DMS153 treated with DMSO at 0.1 percent for 48 hours (cell line): ENCODE results near the gene C21orf58.

Source experiments
- DNase-seq: peaks from one replicate; lab custom pipeline; 2025; ENCODE audit not compliant: unreplicated experiment; lab: John Stamatoyannopoulos, UW

The C21orf58 gene

GRCh38 chr21:46264690-46265144 lies 59.0 kb downstream of the C21orf58 start:
- no peak for DNase-seq

GRCh38 chr21:46264046-46264689 lies 59.5 kb downstream of the C21orf58 start:
- no peak for DNase-seq

GRCh38 chr21:46256501-46256994 lies 67.1 kb downstream of the C21orf58 start:
- no peak for DNase-seq

- DNase-seq, result no peak
These were observed 67.8 kb downstream of the C21orf58 start for GRCh38 chr21:46255758-46256337.

- DNase-seq, result no peak
These were observed 68.5 kb downstream of the C21orf58 start for GRCh38 chr21:46255166-46255565.

- no peak for DNase-seq
These were observed 69.3 kb downstream of the C21orf58 start for GRCh38 chr21:46254208-46254975.

DNA sequence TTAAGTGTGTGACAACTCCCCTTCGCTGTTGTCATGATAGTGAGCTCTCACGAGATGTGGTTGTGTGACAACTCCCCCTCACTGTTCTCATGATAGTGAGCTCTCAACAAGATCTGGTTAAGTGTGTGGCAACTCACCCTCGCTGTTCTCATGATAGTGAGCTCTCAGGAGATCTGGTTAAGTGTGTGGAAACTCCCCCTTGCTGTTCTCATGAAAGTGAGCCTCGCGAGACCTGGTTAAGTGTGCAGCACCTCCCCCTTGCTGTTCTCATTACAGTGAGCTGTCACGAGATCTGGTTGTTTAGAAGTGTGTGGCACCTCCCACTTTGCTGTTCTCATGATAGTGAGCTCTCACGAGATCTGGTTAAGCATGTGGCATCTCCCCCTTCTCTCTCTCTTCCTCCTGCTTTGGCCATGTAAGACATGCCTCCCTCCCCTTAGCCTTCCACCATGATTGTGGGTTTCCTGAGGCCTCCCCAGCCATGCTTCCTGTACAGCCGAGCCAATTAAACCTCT lies 70.0 kb downstream of the C21orf58 start:
- DNase-seq, result no peak

GRCh38 chr21:46252840-46253239 lies 70.8 kb downstream of the C21orf58 start:
- DNase-seq, result no peak
